GM21576 (cell line): ENCODE data around the gene UBA7.
A peak's percentile ranks its signal among the peaks of the same experiment; 100 is the strongest.
"Not testable (repeated sequence)": the region's sequence is repeated elsewhere in the genome, so short reads cannot be mapped to it uniquely, and the experiment has no call there.

Source experiments
- ATAC-seq: cut with Tn5 transposase; IDR thresholded peaks from one replicate; pipeline ENCODE4 v1.9.1; 2021; ENCODE audit warnings: mild to moderate bottlenecking, moderate library complexity; ENCODE audit not compliant: unreplicated experiment

The UBA7 gene

DNA sequence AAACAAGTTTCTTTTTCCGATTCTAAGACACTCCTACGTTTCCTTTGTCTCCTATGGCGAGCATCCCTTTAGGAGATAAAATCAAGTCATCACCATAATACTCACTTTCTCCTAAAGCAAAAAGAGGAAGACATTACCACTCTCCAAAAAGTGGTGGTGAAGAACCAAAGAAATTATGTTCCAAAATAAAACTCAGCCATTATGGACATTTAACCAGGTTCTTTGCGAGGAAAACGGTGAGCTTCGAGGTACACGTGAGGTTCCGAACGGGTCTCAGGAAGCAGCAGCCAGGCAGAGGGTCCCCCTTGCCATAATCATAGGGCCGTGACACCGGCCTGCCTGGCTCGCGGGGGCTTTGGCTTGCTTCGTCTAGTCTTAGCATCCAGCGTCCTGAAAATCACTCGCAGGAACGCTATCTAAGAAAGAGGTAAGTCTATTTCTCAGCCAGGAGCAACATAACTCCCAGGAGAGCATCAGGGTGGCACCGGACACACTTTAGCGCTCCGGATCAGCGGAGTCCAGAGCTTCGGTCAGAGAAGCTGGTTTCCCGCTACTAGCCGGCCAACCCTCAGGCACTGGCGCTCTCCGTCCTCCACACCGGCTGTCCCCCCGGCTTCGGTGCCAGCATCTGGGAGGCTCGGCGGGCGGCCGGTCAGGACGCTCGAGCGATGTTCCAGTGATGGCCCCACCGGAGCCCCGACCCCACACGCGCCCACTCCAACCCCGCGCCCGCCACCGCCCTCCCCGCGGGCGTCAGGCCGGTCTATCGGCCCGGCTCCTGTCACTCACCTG lies 28.0 kb downstream of the UBA7 start:
- peak; percentile 36 for ATAC-seq

DNA sequence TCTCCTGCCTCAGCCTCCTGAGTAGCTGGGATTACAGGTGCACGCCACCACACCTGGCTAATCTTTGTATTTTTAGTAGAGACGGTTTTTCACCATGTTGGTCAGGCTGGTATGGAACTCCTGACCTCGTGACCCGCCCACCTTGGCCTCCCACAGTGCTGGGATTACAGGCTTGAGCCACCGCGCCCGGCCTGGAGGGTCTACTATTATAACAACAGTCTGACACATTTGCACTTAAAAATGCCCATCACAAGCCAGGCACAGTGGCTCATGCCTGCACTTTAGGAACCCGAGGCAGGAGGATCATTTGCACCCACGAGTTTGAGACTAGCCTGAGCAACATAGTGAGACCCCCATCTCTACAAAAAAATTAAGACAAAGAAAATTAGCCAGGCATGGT lies 31.5 kb downstream of the UBA7 start:
- not testable (repeated sequence) for ATAC-seq

DNA sequence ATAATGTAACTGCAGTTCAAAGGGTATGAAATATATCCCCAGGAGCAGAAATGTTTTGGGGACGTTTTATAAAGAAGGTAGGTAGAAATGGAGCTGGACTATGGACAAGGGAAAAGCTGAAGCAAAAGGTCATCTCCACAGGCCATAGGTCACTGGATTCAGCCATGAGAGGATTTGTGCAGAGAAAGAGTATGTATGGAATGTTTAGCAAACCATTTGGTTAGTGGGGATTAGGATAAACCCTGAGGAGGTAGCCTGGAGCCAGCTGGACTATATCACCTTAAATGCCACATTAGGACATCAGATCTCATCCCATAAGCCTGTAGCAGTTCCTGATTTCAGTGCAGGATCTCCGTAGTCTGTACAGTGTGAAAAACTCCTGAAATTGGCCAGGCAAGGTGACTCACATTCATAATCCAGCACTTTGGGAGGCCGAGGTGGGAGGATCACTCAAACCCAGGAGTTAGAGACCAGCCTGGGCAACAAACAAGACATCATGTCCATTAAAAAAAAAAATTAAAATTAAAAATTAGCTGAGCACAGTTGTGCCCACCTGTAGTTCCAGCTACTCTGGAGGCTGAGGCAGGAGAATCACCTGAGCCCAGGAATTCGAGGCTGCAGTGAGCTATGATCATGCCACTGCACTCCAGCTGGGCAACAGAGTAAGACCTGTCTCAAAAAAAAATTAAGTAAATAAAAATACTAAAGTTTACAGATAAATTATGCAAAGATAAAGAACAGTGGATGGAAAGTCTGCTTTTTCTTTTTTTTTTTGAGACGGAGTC lies 32.1 kb downstream of the UBA7 start:
- ATAC-seq: no peak

DNA sequence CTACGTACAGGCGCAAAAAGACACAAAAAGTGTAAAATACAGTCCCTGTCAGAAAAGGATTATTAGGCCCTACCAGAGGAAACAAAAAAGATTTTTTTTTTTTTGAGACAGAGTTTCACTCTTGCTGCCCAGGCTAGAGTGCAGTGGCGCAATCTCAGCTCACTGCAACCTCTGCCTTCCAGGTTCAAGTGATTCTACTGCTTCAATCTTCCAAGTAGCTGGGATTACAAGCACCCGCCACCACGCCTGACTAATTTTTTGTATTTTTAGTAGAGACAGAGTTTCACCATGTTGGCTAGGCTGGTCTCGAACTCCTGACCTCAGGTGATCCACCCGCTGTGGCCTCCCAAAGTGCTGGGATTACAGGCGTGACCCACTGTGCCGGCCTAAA lies 32.8 kb downstream of the UBA7 start:
- ATAC-seq: not testable (repeated sequence)

DNA sequence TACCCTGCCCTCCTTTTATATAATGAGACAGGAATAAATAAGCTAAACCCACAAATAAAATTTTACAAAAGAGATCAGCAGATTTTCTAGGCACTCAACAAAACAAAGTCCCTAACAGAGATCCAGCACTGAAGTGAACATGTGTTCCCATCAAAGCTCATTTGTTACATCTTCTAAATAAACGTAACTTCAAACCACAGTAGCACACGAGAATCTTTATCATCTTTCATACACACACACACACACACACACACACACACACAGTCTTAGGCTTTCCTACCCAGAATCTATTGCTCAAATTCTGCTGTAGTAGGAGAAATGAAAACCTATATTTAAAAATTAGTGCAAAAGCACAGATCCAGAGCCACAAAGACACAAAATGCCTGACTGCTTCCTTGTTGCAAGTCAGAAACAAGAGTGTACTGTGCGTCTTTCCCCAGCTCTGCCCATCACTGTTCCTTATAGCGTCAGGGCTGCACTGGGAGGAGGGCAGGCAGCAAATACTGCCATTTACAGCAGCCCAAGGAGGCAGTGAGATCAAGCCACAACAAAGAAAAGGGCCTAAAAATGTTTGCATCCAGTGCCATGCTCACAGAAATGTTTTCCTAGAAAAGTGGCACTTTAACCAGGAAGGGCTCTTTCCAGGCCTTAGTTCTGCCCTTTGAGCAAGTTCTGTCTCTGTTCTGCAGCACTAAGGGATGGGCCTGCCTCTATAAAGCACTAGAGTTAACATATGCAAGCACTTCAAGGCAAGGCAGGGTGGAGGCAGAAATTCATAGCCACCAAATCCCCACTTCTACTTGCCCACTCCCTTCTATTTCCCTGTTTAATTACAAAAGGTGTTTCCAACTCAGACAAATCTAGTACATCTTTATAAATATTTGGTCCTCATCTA lies 33.4 kb downstream of the UBA7 start:
- ATAC-seq: no peak

DNA sequence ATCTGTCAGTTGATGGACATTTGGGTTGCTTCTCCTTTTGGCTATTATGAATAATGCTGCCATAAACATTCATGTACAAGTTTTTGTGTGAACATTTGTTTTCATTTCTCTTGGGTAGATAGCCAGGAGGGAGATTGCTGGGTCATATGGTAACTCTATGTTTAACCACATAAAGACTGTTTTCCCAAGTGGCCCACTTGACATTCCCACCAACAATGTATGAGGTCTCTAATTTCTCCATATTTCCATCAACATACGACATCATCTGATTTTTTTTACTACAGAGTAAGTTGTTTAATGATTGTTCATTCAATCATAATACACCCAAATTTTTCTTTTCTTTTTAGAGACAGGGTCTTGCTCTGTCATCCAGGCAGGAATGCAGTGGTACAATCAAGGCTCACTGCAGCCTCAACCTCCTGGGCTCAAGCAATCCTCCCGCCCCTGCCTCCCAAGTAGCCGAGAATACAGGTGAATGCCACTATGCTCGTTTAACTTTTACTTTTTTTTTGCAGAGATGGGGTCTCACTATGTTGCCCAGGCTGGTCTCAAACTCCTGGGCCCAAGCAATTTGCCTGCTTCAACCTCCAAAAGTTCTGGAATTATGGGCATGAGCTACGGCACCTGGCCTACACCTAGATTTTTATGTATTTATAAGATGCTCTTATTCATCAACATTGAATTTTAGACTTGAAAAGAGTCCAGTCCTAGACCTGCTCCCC lies 34.2 kb downstream of the UBA7 start:
- ATAC-seq: no peak

DNA sequence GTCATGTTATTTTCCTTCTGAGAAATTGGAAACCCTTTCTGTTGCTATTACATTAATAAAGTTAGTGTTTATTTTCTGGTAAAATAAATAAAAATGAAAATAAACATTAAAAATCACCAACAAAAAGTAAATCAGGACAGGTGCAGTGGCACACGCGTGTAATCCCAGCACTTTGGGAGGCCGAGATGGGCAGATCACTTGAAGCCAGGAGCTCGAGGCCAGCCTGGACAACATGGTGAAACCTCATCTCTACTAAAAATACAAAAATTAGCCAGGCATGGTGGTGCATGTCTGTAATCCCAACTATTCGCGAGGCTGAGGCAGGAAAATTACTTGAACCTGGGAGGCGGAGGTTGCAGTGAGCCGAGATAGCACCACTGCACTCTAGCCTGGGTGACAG lies 37.7 kb downstream of the UBA7 start:
- not testable (repeated sequence) for ATAC-seq

DNA sequence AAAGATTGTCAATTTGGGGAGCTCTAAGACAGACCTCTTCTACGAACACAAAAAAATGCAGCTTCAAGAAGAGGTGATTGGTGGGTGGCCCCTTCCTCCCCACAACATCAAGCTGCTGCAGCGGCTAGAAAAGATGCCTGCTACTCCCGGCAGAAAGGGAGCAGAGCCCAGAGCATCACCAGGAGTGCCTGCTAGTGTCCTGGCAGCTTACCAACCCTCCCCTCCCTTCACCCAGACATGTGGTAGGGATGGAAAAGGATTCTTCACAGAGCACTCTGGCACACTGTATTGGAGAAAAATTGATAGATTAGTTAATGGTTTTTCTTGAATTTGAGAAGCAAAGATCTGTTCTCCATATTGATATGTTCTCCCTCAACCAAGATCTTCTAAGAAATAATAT lies 38.2 kb downstream of the UBA7 start:
- ATAC-seq: no peak

DNA sequence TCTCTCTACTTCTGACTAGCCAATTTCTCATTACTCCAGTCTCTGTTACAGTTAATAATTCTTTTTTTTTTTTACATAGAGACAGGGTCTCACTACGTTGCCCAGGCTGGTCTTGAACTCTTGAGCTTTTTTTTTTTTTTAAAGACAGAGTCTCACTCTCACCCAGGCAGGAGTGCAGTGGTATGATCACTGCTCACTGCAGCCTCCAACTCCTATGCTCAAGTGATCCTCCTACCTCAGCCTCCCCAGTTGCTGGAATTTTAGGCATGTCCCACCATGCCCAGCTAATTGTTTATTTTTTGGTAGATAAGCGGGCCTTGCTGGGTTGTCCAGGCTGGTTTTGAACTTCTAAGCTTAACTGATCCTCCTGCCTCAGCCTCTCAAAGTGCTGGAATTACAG lies 41.0 kb downstream of the UBA7 start:
- ATAC-seq: no peak

DNA sequence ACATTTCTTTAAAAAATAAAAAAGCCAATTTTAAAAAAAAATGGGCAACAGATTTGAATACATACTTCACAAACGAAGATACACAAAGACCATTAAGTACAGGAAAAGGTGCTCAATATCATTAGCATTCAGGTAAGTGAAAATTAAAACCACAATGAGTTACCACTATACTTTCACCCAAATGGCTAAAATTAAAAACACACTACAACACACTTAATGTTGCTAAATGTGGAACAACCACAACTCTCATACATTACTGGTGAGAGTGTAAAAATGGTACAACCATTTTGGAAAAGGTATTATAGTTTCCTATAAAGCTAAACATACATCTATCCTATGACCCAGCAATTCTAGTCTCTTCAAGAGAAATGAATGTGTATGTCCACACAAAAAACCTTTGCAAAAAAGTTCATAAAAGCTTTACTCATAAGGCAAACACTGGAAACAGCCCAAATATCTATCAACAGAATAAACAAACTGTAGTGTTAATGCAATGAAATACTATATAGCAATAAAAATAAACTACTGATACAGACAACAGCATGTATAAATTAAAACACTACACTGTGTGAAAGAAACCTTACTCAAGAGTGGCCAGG lies 42.3 kb downstream of the UBA7 start:
- ATAC-seq: no peak

DNA sequence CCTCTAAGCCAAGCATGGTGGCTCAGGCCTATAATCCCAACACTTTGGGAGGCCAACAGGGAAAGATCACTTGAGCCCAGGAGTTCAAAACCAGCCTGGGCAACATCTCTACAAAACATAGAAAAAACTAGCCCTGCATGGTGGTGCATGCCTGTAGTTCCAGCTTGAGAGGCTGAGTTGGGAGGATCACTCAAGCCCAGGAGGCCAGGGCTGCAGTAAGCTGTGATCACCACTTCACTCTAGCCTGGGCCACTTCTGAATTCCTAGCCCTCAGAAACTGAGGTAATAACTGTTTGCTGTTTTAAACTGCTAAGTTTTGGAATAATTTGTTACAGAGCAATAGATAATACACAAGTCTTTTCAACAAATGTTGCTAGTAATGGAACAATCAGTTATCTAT lies 43.8 kb downstream of the UBA7 start:
- no peak for ATAC-seq

DNA sequence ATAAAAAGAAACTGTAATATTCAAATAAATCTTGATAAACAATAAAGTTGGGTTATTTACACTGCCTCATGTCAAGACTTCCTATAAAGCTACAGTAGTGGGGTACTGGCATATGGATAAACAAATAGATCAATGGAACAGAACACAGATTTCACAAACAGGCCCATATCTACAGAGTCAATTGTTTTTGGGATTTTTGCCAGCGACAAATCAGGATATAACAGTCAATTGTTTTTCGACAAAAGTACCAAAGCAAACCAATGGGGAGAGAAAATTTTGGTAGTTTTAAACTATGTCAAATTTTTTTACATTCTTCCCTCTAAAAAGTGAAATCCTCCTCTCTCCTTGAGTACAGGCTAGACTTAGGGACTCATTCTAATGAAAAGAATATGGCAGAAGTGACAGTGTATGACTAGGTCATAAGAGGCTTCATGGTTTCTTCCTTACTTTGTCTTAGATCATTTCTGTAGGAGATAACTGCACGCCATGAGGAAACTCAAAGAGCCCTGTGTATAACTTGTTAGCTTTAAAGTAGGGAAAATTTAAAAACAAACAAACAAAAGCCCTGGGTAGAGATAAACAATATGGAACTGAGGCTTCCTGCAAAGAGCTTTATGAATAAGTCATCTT lies 44.4 kb downstream of the UBA7 start:
- no peak for ATAC-seq

DNA sequence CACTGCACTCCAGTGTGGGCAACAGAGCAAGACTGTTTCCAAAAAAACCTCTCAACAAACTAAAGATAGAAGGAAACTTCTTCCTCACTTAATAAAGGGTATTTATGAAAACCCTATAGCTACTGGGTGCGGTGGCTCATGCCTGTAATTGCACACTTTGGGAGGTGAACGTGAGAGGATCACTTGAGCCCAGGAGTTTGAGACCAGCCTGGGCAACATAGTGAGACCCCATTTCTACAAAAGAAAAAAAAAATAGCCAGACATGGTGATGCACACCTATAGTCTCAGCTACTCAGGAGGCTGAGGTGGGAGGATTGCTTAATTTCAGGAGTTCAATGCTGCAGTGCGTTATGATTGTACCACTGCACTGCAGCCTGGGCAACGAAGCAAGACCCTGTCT lies 49.8 kb downstream of the UBA7 start:
- no peak for ATAC-seq

DNA sequence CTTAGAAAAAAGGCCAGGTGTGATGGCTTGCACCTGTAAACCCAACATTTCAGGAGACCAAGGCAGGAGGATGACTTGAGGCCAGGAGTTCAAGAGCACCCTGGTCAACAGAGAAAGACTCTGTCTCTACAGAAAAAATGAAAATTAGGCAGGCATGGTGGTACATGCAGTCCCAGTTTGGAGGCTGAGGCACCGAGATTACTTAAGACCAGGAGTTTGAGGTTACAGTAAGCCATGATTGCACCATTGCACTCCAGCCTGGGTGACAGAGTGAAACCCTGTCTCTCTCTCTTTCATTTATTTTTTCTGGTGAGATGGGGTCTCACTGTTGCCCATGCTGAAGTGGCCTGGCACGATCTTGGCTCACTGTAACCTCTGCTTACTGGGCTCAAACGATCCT lies 52.1 kb downstream of the UBA7 start:
- no peak for ATAC-seq

DNA sequence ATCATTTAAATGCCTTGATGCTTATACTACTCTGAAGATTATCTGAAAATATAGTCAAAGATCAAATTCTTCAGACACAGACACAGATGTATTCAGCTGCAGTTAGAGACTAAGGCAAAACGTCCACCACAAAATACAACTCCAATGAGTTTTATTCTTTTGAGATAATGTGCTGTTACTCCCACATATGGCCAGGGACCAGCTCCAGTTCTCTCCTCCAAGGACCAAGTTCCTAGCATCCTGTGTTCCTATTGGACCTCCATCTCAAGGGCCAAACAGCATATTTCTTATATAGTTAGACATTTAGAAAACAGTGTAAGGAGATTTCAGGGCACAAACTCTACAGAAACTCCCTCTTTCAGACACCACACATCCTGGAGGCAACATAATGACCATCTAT lies 54.5 kb downstream of the UBA7 start:
- ATAC-seq: no peak

DNA sequence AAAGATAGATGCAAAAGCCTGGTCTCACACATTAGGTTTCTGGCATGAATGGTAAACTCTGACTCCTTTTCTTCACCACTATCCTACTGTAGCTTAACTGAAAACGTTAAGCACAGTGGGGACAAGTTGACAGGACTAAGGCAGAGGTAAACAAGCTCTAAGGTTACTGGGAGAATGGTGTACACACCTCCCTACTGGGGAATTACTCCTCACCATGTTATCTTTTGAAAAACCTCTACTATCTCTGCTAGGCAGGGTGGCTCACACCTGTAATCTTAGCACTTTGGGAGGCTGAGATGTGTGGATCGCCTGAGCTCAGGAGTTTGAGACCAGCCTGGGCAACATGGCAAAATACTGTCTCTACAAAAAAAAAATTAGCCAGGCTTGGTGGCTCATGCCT lies 56.6 kb downstream of the UBA7 start:
- no peak for ATAC-seq

DNA sequence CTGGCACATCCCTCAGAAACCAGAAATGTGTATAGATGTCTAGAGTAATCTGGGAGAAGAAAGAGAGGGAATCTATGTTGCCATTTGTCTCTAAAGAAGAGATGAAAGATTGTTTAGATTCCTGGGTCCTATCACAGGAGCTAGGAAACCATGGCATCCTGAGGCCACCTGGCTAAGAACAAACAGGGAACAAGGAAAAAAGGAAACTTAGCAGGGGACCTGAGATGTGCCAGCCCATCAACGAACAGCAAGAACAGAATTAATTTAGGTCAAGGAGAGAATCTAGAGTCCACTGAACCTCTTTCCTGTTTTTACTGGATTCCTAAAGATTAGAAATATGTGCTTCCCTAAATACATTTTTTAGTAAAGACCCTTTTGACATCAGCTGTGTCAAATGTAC lies 57.7 kb downstream of the UBA7 start:
- no peak for ATAC-seq
